ENCODE measurements around the gene DOCK8.

Gene DOCK8

DNA sequence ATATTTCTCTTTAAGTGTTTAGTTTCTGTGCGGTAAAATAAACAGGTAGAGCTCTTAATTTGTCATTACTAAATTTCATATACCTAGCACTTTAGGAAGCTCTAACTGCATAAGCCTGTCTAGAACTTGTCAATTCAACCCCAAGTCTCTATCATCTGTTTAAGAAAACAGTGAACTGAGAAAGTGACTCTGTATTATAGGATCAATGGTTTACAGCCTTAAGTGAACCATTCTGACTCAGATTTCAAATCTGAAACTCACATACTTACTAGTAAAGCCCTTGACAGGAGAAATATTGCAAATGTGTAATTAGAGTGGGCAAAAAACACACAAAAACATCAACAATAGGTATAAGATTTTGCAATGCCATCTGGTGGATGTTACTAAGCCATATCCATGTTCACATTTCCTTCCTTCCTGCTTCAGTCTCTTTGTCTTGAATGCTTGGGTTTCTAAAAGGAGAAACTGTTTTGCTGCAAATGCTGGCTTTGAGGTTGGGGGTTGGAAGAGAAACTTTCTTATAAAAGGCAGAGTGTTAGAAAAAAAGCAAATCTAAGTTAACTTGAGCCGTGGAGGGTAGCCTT lies 101.8 kb downstream of the DOCK8 start:
- no peak for DNase-seq

DNA sequence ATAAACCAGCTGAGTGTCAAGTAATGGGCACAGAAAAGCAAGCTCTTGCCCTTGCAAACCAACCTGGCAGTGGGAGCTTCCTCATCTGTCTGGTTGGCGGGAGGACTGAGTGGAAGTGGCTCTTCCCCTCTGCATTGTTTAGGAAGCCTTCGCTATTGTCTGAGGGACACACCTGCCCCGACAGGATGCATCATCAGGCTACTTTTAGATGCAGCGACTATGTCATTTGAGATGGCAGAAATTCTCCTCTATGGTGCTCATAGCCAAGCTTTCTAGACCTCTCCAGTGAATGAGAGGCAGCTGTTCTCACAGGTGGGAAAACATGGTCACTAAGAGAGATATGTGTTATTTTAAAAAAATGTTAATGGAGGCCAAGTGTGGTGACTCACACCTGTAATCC lies 104.0 kb downstream of the DOCK8 start:
- peak; percentile 49 for DNase-seq

DNA sequence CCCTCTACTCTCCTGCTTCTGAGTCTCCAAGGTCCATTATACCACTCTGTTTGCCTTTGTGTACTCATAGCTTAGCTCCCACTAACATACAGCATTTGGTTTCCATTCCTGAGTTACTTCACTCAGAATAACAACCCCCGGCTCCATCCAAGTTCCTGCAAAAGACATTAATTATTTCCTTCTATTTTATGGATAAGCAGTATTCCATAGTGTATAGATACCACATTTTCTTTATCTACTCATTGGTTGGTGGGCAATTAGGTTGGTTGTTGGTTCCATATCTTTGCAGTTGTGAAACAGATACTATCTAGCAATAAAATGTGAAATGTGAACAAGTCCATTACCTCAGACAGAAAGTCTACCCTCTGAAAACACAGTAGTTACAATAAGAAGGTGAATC lies 110.3 kb downstream of the DOCK8 start:
- DNase-seq, result no peak

DNA sequence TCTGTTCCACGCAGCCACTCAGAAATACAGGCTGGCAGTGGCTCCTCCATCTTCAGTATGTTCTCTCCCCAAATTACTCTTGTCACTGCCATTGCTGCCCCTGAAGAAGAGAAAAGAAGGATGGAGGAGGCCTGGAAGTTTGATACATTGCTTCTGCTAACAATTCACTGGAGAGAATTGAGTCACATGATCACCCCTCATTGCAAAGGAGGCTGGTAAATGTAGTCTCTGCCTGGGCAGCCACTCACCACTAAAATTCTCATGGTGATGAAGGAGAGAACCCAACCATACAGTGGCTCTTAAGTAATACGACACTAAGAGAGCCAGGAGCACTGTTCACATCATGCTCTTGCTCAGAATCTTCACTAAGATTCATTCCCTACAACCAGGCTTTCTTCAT lies 112.0 kb downstream of the DOCK8 start:
- no peak for DNase-seq

DNA sequence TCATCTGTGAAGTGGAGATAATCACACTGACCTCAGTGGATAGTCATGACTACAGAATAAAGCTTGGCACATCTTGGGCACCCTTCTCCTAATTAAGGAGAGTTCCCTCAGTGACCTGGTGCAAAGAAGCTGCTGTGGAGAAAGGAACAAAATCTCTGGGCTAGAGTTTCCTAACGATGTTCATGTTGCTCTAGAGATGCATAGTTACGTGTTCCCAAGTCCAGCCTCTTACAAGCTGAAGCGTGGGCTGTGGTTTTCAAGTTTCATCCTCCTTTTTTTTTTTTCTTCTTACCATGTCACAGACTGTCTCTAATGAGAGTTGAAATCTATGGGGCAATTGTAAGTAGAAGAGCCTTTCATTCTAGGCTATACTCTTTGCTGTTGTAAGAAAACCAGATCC lies 113.8 kb downstream of the DOCK8 start:
- DNase-seq, result no peak

DNA sequence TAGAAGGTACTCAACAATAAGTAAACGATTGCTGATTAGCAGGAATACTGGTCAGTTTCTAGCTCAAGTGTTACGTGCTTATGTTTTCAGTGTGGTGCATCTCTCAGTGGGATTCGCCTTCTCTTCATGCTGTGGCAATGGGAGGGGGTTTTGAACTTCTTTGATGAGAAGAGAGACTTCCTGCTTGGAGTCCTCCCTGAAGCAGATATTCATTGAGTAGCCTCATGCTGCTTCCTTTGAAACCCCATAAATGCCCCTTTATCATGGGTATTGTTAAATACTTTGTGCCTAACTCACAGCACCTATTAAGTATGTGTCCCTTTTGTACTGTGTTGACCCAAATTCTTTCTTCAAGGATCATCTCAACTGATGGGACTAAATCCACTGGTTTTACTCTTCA lies 116.5 kb downstream of the DOCK8 start:
- no peak for DNase-seq

DNA sequence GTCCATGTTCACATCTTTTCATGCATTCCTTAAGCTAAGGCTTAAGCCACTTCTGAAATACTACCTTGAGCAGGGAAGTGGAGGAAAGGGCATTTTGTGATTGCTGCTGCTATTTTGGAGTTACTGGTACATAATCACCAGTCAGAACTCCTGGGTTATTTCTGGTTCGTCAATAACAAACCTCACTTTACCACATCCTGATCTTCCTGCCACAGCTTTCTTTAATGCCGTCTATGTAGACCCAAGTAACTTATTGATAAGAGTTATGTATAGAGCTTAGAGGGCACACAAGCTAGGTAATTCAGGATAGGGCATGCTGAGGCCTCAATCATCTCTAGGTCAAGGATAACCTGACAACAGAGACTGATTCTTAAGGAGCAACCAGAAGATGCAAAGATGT lies 120.7 kb downstream of the DOCK8 start:
- no peak for DNase-seq

DNA sequence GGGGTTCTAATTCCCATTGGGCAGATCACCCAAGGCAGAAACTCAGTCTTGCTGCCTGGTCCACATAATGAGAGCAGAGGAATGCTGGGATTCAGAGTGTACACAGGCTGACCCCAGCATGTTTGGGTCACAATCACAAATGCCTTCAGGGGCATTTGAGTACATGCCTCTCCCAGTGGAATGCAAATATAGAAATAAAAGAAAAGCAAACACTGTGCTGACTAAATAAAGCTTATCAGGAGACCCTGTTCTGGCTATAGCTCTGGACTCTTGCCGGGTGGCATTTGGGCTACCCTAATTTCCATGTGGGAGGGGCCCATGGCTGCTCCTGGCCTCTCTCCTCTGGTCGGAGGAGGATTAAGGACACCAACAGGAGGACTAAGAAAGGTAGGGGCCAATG lies 121.4 kb downstream of the DOCK8 start:
- no peak for DNase-seq

DNA sequence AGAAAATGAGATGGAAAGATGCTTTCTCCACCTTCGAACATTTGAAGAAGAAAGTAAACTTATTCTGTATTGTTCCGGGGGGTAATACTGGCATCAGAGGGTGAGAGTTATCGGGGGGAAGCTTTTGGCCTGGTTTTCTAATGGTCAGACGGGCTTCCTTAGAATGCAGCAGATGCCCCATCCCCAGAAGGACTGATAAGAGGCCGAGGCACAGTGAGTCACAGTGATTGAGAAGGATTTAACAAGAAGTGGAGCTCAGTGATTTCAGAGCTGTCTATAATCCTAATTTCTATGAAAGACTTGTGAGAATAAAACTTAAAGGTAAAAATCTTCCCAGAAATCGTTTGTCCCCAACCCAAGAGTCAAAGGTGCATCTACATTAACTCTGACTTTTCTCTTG lies 123.9 kb downstream of the DOCK8 start:
- no peak for DNase-seq

DNA sequence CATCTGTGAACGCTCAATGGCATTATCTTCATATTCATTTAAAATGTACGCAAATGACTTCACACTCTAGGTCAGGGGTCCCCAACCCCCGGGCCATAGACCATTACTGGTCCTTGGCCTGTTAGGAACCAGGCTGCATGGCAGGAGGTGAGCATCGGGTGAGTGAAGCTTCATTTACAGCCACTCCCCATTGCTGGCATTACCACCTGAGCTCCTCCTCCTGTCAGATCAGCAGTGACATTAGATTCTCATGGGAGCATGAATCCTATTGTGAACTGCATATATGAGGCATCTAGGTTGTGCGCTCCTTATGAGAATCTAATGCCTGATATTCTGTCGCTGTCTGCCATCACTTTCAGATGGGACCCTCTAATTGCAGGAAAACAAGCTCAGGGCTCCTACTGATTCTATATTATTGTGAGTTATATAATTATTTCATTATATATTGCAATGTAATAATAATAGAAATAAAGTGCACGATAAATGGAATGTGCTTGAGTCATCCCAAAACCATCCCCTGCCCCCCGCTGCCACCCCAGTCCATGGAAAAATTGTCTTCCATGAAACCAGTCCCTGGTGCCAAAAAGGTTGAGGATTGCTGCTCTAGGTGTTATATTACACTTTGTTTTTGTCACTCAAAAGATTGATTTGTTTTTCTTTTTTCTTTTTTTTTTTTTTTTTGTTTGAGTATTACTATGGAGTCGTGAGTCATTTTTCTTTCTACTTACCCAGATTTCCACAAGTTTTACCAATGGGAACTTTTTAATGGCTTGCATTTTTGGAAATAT lies 127.2 kb downstream of the DOCK8 start:
- DNase-seq, result no peak

DNA sequence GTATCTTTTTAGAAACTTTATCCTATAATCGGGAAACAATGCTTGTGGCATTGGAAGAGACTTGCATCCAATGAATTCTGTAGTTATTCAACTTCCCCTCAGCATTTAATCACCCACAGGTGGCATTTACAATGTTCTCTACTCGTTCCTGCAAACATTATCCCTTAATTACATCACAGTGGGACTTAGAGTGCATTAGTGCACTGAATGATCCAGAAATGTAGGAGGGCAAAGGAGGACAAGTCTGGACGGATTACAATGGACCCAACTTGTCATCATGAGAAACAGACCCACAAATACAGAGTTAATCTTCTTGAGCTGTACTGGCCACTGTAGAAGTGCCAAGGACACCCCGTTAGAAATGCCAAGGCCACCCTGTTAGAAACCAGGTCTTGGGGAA lies 129.1 kb downstream of the DOCK8 start:
- no peak for DNase-seq

DNA sequence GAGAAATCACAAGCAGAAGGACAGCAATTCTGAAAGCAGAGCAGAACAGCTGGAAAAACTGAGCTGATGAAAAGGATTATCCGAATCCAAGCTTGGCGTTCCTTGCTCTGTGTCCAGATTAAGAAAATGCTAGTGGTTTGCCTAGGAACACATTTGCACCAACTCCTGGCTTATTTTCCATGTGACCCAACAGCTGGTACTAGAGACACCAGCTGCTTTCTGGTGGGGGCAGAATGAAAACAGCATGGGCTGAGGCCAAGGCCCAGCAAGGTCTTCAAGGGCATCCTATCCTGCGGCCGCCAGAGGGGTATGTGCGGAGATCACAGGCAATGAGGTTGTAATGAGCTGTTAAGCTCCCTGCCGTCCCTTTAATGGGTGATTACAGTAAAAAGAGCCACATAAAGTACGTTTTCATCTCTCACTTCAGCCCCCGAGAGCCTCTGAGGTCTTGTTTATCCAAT lies 131.5 kb downstream of the DOCK8 start:
- no peak for DNase-seq

DNA sequence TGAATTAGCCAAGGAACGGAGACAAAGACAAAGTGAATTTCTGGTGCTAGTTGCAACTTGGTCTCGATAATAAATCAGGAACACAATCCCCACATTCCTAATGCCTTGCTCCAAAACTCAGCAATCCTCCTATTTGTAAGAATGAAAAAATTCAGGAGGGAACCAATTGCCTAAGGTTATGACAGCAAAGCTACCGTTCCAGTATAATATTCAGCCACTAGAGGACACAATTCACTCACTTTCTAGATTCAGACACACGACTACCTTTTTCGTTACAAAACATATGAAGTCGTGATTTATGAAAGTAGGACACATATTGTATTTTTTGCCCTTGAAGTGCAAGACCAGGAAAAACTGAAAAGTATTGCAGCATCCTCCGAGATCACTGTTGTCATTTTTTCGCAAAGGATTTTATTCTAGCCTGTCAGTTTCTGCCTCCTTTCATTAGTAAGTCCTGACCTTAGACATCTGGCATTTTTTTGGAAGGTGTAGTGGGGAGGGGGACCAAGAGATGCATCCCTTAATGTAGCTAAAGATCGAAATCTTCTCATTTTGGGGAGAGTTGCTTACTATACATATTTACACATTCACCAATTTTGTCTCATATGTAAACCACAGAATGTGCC lies 133.1 kb downstream of the DOCK8 start:
- DNase-seq, result peak; percentile 2

DNA sequence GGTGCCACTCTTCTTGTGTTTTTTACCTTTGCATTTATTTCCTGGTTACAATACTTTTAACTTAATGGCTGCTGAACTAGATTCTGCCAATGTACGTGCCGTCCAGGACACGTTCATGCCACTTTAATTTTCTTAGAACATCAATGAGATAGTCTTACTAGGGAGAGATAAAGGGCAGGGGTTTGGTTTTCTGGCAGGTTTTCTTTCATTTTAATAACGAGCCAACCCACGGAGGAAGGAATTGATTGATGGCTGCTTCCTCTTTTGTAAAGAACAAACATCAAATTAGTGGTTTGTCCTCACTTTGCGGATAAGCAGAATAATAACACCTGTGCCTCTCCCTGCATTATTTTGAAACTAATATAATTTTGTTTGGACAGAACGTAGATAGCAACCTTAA lies 135.7 kb downstream of the DOCK8 start:
- no peak for DNase-seq

DNA sequence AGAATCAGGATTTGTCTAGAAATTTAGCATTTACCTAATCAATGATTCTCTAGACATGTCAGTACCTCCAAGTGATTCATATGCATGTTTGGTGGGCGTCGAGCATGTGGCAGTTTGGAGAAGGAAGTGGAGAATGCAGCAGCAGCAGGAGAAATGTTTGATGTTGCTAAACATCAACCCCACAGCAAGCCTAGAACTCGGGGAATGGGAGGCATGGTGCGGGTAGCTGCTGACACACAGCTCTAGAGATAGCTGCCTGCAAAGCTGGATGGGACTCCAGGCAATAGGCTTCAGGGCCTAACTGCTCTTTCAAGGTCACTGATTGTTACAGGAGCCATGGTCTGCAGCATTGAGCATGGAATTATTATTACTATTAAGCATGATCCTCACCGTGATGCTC lies 137.3 kb downstream of the DOCK8 start:
- no peak for DNase-seq

DNA sequence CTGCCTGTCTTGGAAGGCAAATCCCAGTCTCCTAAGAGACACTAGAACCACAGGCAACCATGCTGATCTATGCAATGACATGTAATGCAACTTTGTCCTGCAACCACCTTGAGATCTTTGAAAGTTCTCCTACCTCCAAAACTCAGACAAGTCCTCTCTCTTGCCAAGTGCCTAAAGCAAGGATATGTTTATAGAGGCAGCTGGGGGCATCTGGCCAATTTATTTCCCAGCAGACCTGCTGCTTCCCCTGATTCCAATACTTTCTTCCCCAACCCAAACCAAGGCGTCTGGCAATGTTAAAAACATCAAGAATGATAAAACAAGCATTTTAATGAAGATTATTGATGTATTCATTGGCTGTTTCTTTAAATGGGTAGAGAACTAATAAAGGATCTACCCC lies 138.4 kb downstream of the DOCK8 start:
- DNase-seq, result no peak

DNA sequence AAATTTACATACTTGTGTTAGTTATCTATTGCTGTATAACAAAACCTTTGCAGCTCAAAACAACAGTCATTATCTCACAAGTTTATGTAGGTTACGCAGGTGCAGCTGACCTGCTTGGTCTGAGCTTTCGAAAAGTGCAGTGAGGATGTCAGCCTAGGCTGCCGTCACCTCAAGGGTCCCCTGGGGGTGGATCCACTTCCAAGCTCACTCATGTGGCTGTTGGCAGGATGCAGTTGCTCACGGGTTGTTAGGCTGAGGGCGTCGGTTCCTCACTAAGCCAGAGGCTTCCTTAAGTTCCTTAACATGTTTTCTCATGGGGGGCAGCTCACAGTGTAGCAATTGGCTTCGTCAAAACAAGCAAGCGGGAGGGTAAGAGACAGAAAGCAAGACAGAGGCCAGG lies 139.8 kb downstream of the DOCK8 start:
- no peak for DNase-seq

DNA sequence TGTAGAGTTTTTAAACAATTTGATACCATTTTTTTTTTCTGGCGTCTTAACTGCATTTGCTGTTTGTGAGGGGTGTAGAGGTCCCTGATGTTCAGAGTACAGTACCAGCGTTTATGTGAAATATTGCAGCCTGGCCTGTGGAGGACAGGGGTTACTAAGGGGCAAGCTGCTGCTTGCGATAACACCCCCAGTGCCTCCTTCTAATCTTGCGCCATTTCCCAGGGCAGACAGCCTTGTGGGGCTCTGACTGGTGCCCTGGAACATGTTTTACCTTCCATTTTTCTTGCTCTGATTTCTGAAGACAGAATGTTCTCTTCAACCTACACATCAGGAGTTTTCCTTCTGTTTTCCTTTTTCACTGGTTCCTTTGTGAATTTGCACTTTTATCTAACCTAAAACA lies 142.9 kb downstream of the DOCK8 start:
- no peak for DNase-seq

DNA sequence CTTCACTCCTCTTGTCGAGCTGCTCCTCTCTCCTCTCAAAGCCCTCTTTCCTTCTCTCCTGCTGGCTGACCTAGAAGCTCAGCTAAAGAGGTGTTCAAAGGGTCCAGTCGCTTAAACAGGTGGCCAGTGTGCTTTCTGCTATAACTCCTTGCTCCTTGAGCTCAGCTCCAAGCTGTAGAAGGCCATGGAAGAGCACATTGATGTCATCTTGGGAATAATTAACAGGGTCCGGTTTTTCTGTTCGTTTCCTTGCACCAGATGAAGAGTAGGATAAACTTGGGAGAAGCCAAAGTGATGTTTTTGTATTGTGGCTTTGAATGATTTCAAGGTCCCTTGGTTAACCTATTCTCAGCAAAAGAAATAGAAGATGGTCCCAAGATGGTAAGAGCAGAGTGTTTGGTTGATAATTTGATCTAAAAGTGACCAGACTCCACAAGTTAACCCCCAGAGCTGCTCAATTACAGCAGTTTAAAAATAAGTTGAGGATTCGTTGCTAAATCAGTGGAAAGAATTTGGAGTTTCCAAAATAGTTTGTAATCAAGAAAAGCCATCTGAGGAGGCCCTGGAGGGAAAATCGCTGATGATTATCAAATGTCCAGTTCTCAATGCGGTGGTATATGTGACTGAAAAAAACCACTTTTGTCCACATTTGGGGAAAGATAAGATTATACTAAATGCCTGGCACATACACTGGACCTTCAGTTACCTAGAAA lies 148.1 kb downstream of the DOCK8 start:
- DNase-seq, result no peak

DNA sequence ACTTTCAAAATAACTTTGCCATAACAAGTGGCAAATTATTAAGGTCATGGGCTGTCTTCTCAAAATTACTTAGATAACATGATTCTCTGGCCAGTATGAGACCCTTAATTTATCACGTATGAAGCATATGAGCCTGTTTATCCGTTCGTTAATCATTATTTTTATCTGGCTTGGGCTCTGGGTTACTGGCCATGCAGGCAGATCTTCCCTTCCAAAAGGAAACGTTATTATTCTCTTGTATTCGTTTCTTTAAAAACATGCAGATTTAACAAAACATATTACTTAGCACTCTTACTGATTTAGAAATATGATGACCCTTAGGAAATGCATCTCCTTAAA lies 148.6 kb downstream of the DOCK8 start:
- no peak for DNase-seq

DNA sequence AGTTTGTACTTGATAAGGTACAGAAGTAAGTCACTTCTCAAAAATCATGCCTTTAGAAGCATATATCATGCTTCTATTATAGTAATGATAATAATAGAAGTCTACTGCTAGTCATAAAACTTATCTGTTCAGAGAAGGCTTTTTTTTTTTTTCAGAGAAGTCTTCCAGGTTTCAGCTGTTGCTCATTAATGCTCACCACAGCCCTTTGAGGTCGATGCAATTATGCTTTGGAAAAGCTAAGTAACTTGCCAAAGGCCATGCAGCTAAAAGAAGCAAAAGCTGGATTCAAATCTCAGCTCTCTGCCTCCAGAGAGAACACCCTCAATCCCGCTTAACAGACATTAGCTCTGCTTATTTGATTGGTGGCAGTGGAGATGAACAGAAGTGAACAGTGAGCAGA lies 150.8 kb downstream of the DOCK8 start:
- DNase-seq, result no peak

DNA sequence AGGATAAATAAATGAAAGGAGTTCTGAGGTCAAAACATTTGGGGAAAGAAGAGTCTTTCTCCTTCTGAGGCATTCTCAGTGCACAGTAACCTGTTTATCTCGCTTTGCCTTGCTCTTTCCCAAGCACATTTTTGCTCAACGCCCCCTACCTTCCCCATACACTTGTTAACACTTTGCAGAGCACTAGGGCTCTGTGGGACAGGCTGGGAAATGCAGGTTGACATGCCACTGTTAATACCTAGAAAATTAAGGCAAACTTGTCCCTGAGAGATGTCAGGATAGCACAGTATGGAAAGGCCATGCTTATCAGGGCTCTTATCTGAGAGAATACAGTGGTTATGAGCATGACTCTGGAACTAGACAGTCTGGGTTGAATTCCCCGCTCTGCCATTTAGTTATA lies 152.0 kb downstream of the DOCK8 start:
- no peak for DNase-seq

DNA sequence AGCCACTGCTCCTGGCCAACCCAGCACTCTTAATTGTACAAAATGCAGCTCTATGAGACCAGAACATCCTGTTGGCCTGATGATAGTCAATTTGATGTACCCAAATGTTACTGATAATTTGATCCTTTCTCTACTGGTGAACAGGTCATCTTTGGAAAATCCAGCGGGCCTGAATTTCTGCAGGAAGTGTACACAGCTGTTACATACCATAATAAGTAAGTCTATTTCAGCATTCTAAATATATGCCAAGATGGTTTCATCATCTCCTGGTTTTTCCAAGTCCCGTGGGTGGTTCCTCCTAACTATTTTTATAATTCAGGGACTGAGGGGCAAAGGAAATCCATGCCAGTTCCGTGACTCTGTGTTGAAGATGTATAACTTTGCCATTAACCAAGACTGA lies 155.4 kb downstream of the DOCK8 start:
- DNase-seq, result no peak

DNA sequence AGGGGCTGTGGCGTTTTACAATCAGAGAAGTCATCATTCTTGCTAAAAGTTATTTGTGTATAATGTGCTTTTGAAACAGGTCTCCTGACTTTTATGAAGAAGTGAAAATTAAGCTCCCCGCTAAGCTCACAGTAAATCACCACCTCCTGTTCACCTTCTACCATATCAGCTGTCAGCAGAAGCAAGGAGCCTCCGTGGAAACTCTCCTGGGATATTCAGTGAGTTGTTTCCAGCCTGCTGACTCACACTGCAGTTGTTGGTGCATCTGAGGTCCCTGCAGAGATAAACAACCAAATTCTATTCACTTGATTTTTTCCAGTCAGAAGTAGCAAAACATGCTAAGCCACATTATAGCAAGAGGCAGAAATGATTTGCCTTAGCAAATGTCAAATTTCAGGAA lies 156.7 kb downstream of the DOCK8 start:
- DNase-seq, result no peak
